Esophagus mucosa (tissue), 1 donor: Measurements from ENCODE around the gene ZBTB20. TPM values are rescaled to one million over a fixed set of nuclear protein-coding genes. Genes with fewer than 3 reads are reported as not detected.

ENCODE experiments used
- ATAC-seq: fragments of 200-7000 bp; cut with Tn5 transposase; one replicate; pipeline ENCODE4 v1.9.1; 2020
- total RNA-seq: library from RNA; stranded (reverse); gene quantifications from one replicate; pipeline ENCODE4 v1.2.4, GENCODE V29; 2023
- donor health status: DM: yes; HTN: yes; CAD: no.

ZBTB20 gene
- total RNA-seq, 1 donor from 2014 or later = 7.3 TPM

- ATAC-seq = no peak
These were observed 795.8 kb downstream of the ZBTB20 start for GRCh38 chr3:114351123-114351821.

GRCh38 chr3:114350690-114351089 lies 796.4 kb downstream of the ZBTB20 start:
- no peak for ATAC-seq

GRCh38 chr3:114350271-114350670 lies 796.8 kb downstream of the ZBTB20 start:
- no peak for ATAC-seq

GRCh38 chr3:114344492-114344891 lies 802.6 kb downstream of the ZBTB20 start:
- no peak for ATAC-seq

- ATAC-seq = no peak
These were observed 808.3 kb downstream of the ZBTB20 start for GRCh38 chr3:114338651-114339357.

- no peak for ATAC-seq
These were observed 810.2 kb downstream of the ZBTB20 start for GRCh38 chr3:114336857-114337256.

GRCh38 chr3:114336122-114336697 lies 810.9 kb downstream of the ZBTB20 start:
- ATAC-seq = no peak

- ATAC-seq = no peak
These were observed 813.2 kb downstream of the ZBTB20 start for GRCh38 chr3:114333923-114334240.

GRCh38 chr3:114333180-114333922 lies 813.7 kb downstream of the ZBTB20 start:
- no peak for ATAC-seq

- ATAC-seq = no peak
These were observed 814.5 kb downstream of the ZBTB20 start for GRCh38 chr3:114332342-114333179.

- ATAC-seq = no peak
These were observed 815.4 kb downstream of the ZBTB20 start for GRCh38 chr3:114331710-114332109.

GRCh38 chr3:114331007-114331406 lies 816.1 kb downstream of the ZBTB20 start:
- no peak for ATAC-seq

GRCh38 chr3:114329823-114330222 lies 817.3 kb downstream of the ZBTB20 start:
- no peak for ATAC-seq

GRCh38 chr3:114328345-114328744 lies 818.7 kb downstream of the ZBTB20 start:
- ATAC-seq = no peak

GRCh38 chr3:114327665-114328064 lies 819.4 kb downstream of the ZBTB20 start:
- no peak for ATAC-seq

- ATAC-seq = no peak
These were observed 823.4 kb downstream of the ZBTB20 start for GRCh38 chr3:114323546-114324254.

- no peak for ATAC-seq
These were observed 826.8 kb downstream of the ZBTB20 start for GRCh38 chr3:114320246-114320645.

GRCh38 chr3:114319453-114319852 lies 827.6 kb downstream of the ZBTB20 start:
- peak; percentile 13 for ATAC-seq

- no peak for ATAC-seq
These were observed 828.8 kb downstream of the ZBTB20 start for GRCh38 chr3:114318295-114318694.

- ATAC-seq = no peak
These were observed 832.8 kb downstream of the ZBTB20 start for GRCh38 chr3:114314282-114314681.

- ATAC-seq = no peak
These were observed 833.7 kb downstream of the ZBTB20 start for GRCh38 chr3:114313426-114313825.

GRCh38 chr3:114310695-114311094 lies 836.4 kb downstream of the ZBTB20 start:
- no peak for ATAC-seq
